GM21717 (cell line): ENCODE measurements around the gene AKT3.

Source experiments
- ATAC-seq: cut with Tn5 transposase; IDR thresholded peaks from one replicate; pipeline ENCODE4 v1.9.1; 2021; ENCODE audit warnings: mild to moderate bottlenecking, moderate library complexity; ENCODE audit not compliant: unreplicated experiment

AKT3 gene

GRCh38 chr1:243493156-243494129 is 356.6 kb downstream of the AKT3 start:
- no peak for ATAC-seq

GRCh38 chr1:243490748-243491686 is 359.0 kb downstream of the AKT3 start:
- ATAC-seq = no peak

- no peak for ATAC-seq
Measured at GRCh38 chr1:243489681-243490546, 360.1 kb downstream of the AKT3 start.

- ATAC-seq = no peak
Measured at GRCh38 chr1:243489158-243489527, 360.9 kb downstream of the AKT3 start.

GRCh38 chr1:243488459-243489157 is 361.4 kb downstream of the AKT3 start:
- ATAC-seq = no peak

GRCh38 chr1:243487649-243488227 is 362.3 kb downstream of the AKT3 start:
- ATAC-seq = no peak

- no peak for ATAC-seq
Measured at GRCh38 chr1:243487036-243487648, 362.9 kb downstream of the AKT3 start.

- no peak for ATAC-seq
Measured at GRCh38 chr1:243483952-243484351, 366.1 kb downstream of the AKT3 start.

- ATAC-seq = no peak
Measured at GRCh38 chr1:243483071-243483771, 366.8 kb downstream of the AKT3 start.

GRCh38 chr1:243482141-243483022 is 367.7 kb downstream of the AKT3 start:
- ATAC-seq = no peak

- no peak for ATAC-seq
Measured at GRCh38 chr1:243481101-243481500, 368.9 kb downstream of the AKT3 start.

GRCh38 chr1:243477731-243478290 is 372.2 kb downstream of the AKT3 start:
- ATAC-seq = no peak

- ATAC-seq = no peak
Measured at GRCh38 chr1:243475966-243476365, 374.1 kb downstream of the AKT3 start.

GRCh38 chr1:243474906-243475305 is 375.1 kb downstream of the AKT3 start:
- ATAC-seq = no peak

- ATAC-seq = no peak
Measured at GRCh38 chr1:243474136-243474881, 375.7 kb downstream of the AKT3 start.
